ENCODE data around the gene TRIM7. TPM values are rescaled to one million over a fixed set of nuclear protein-coding genes. Genes with fewer than 3 reads are reported as not detected.
A peak's percentile ranks its signal among the peaks of the same experiment; 100 is the strongest.

Gene TRIM7
- total and polyA plus RNA-seq, 9 of the 15 experiments (the other 6 are each of a cell fraction or from before 2014, with no cell fraction given) = 2.6 to 14.9 (median 8.9) TPM

- TF ChIP-seq GABPB2 (CRISPR knock-in tag; conservative IDR thresholded peaks at IDR 0.05) = no peak
- 0 out of 2 replicates have a peak, but pooled peaks have one; percentile 32 for TF ChIP-seq XRCC5 (IDR thresholded peaks at IDR 0.05; ENCODE audit: low read depth, low read length)
- no peak for TF ChIP-seq NFE2 (IDR thresholded peaks at IDR 0.05; ENCODE audit: low read depth)
- 0 out of 2 replicates have a peak, but pooled peaks have one; percentile 35 for TF ChIP-seq SUPT5H (IDR thresholded peaks at IDR 0.05)
- TF ChIP-seq NCOR1 (IDR thresholded peaks at IDR 0.05) = 0 out of 2 replicates have a peak, but pooled peaks have one; percentile 11
- TF ChIP-seq ZBED1 (IDR thresholded peaks at IDR 0.05) = no peak
- TF ChIP-seq ZNF143 (CRISPR knock-in tag; IDR thresholded peaks at IDR 0.05) = no peak
- no peak for TF ChIP-seq ZNF408 (CRISPR knock-in tag; IDR thresholded peaks at IDR 0.05; ENCODE audit: low read depth)
- no peak for TF ChIP-seq TBL1XR1 (IDR thresholded peaks at IDR 0.05; ENCODE audit: low read length in 2 of 2)
- TF ChIP-seq CBX1 (IDR thresholded peaks at IDR 0.05; ENCODE audit: low read depth) = no peak
- no peak for TF ChIP-seq RFX7 (CRISPR knock-in tag; IDR thresholded peaks at IDR 0.05)
- TF ChIP-seq POU5F1 (IDR thresholded peaks at IDR 0.05; ENCODE audit: borderline replicate concordance, low read depth, low read length, partially characterized antibody) = no peak
- no peak for TF ChIP-seq HIVEP1 (CRISPR knock-in tag; IDR thresholded peaks at IDR 0.05)
- no peak for TF ChIP-seq ZNF507 (tag; conservative IDR thresholded peaks at IDR 0.05)
- no peak for TF ChIP-seq ZNF12 (CRISPR knock-in tag; IDR thresholded peaks at IDR 0.05)
- TF ChIP-seq ZNF75A (CRISPR knock-in tag; IDR thresholded peaks at IDR 0.05) = no peak
- TF ChIP-seq ZNF217 (CRISPR knock-in tag; IDR thresholded peaks at IDR 0.05) = 0 out of 2 replicates have a peak, but pooled peaks have one; percentile 25
- no peak for TF ChIP-seq ELF4 (CRISPR knock-in tag; IDR thresholded peaks at IDR 0.05)
- no peak; the same call in 1 of the 2 replicates for TF ChIP-seq HDAC2 (IDR thresholded peaks at IDR 0.05)
- no peak for TF ChIP-seq FUS (optimal IDR thresholded peaks at IDR 0.05; ENCODE audit: low read depth, low read length)
- TF ChIP-seq TFAM (CRISPR knock-in tag; conservative IDR thresholded peaks at IDR 0.05) = no peak
- no peak for TF ChIP-seq ATF2 (CRISPR knock-in tag; IDR thresholded peaks at IDR 0.05)
- peak; percentile 24; the same call in 1 of the 2 replicates for TF ChIP-seq CTBP1 (IDR thresholded peaks at IDR 0.05; ENCODE audit: borderline replicate concordance)
- TF ChIP-seq ZNF316 (IDR thresholded peaks at IDR 0.05) = peak; percentile 8; the same call in 1 of the 2 replicates
- TF ChIP-seq SP1 (CRISPR knock-in tag; IDR thresholded peaks at IDR 0.05) = no peak
- no peak for TF ChIP-seq MLX (CRISPR knock-in tag; conservative IDR thresholded peaks at IDR 0.05)
- TF ChIP-seq DNMT1 (IDR thresholded peaks at IDR 0.05) = no peak
- no peak for TF ChIP-seq ZKSCAN1 (IDR thresholded peaks at IDR 0.05; ENCODE audit: low read depth, low read length)
- TF ChIP-seq ATF4 (CRISPR knock-in tag; IDR thresholded peaks at IDR 0.05) = no peak
These were observed 727 bp downstream of the TRIM7 start (continued) for GRCh38 chr5:181204113-181204825.
